Peyer's patch (tissue), 4 donors: ENCODE data around the gene CASKIN2. TPM values are rescaled to one million over a fixed set of nuclear protein-coding genes. Genes with fewer than 3 reads are reported as not detected.

Experiments
- DNase-seq, 3 donors: peaks; one replicate each; pipeline ENCODE4 v3.0.0-alpha.2; 2017 to 2019
- H3K27ac ChIP-seq, 4 donors: fragments of 200-600 bp; sonication (generic); one replicate each; pipeline ENCODE4 v1.5.1; 2016 to 2019
- H3K27me3 ChIP-seq, 2 donors: fragments of 200-600 bp; sonication (generic); one replicate each; pipeline ENCODE4 v1.5.1; 2019
- H3K36me3 ChIP-seq, 3 donors: fragments of 200-600 bp; sonication (generic); one replicate each; pipeline ENCODE4 v1.5.1; 2016 to 2019
- H3K4me1 ChIP-seq, 4 donors: fragments of 200-600 bp; sonication (generic); one replicate each; pipeline ENCODE4 v1.5.1; 2016 to 2019
- H3K4me3 ChIP-seq, 4 donors: fragments of 200-600 bp; sonication (generic); 1 replicate in 3 of 4; 2 replicates in 1 of 4; pipeline ENCODE4 v1.5.1; 2016 to 2019; ENCODE audit warnings: mild to moderate bottlenecking in 1 of 4
- H3K9me3 ChIP-seq, 4 donors: fragments of 200-600 bp; sonication (generic); one replicate each; pipeline ENCODE4 v1.5.1; 2016 to 2019; ENCODE audit warnings: mild to moderate bottlenecking in 1 of 4
- POLR2A ChIP-seq, 2 donors: fragments of 450-650 bp; IDR thresholded peaks; one replicate each; pipeline ENCODE4 v1.5.1; 2017; ENCODE audit warnings: antibody characterized with exemption in 2 of 2, mild to moderate bottlenecking in 2 of 2, moderate library complexity in 2 of 2
- total RNA-seq, 4 donors: library from RNA; depleted of rRNA; stranded (reverse); fragments of >200 nt; gene quantifications; one replicate each; pipeline ENCODE4 v1.1.0, GENCODE V29; 2016
- TF ChIP-seq, protein P1 (sequence below), 6 experiments: fragments of 450-650 bp in 4 of 6; fragments of 200-600 bp in 2 of 6; sonication (generic) in 1 of 6; IDR thresholded peaks; one replicate each; pipeline ENCODE4 v1.5.1; 2017 to 2019; ENCODE audit warnings: antibody characterized with exemption in 6 of 6, mild to moderate bottlenecking in 3 of 6, moderate library complexity in 1 of 6

Gene CASKIN2
- total RNA-seq, 4 donors from 2014 or later: 12.4 to 24.0 (median 17.3) TPM

DNA sequence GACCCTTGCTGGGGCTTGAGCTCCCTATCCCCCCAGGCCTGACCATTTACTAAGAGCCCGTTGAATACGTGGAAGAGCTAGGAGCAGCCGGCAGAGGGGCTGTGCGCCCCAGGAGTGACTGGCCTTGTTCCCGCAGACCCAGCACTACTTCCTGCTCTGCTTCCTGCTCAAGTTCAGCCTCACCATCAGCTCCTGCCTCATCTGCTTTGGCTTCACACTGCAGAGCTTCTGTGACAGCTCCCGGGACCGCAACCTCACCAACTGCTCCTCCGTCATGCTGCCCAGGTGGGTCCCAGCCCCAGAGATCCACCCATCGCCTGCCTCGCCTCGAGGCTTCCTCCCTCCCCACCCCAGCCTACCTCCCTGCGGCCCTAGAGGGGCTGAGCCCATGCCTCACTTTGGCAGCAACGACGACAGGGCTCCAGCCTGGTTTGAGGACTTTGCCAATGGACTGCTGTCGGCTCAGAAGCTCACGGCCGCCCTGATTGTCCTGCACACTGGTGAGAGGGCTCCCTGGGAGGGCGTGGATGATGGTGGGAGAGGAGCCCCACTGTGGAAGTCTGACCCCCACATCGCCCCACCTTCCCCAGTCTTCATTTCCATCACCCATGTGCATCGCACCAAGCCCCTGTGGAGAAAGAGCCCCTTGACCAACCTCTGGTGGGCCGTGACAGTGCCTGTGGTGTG lies 17.2 kb downstream of the CASKIN2 start:
- no peaks in the 10 kb centered on the region for H3K4me1 ChIP-seq
- H3K4me3 ChIP-seq: no peak overlapping the region
- no peaks in the 10 kb centered on the region for H3K27me3 ChIP-seq
- H3K36me3 ChIP-seq: peaks cover 0 to 83% (median 0%) of the 10 kb centered on the region in 3 donors
- peak overlapping the region in 1 of 4 donors; percentile 7 for H3K27ac ChIP-seq
- no peaks in the 10 kb centered on the region for H3K9me3 ChIP-seq
- no peak for DNase-seq
- TF ChIP-seq POLR2A (IDR thresholded peaks at IDR 0.05): no peak
- TF ChIP-seq, protein P1, sequence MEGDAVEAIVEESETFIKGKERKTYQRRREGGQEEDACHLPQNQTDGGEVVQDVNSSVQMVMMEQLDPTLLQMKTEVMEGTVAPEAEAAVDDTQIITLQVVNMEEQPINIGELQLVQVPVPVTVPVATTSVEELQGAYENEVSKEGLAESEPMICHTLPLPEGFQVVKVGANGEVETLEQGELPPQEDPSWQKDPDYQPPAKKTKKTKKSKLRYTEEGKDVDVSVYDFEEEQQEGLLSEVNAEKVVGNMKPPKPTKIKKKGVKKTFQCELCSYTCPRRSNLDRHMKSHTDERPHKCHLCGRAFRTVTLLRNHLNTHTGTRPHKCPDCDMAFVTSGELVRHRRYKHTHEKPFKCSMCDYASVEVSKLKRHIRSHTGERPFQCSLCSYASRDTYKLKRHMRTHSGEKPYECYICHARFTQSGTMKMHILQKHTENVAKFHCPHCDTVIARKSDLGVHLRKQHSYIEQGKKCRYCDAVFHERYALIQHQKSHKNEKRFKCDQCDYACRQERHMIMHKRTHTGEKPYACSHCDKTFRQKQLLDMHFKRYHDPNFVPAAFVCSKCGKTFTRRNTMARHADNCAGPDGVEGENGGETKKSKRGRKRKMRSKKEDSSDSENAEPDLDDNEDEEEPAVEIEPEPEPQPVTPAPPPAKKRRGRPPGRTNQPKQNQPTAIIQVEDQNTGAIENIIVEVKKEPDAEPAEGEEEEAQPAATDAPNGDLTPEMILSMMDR (IDR thresholded peaks at IDR 0.05): no peak

GRCh38 chr17:75496005-75496404 lies 19.3 kb downstream of the CASKIN2 start:
- Histone ChIP-seq H3K4me3 (no peak overlapping the region), H3K27me3 (no peaks in the 10 kb centered on the region), H3K27ac (no peak overlapping the region), H3K9me3 (no peaks in the 10 kb centered on the region), H3K4me1 (peaks cover 0 to under 1% (median 0%) of the 10 kb centered on the region in 4 donors), H3K36me3 (peaks cover 0 to 96% (median 0%) of the 10 kb centered on the region in 3 donors)
- DNase-seq: no peak
- no peak for TF ChIP-seq POLR2A (IDR thresholded peaks at IDR 0.05)
- TF ChIP-seq, protein P1 (IDR thresholded peaks at IDR 0.05): no peak

DNA sequence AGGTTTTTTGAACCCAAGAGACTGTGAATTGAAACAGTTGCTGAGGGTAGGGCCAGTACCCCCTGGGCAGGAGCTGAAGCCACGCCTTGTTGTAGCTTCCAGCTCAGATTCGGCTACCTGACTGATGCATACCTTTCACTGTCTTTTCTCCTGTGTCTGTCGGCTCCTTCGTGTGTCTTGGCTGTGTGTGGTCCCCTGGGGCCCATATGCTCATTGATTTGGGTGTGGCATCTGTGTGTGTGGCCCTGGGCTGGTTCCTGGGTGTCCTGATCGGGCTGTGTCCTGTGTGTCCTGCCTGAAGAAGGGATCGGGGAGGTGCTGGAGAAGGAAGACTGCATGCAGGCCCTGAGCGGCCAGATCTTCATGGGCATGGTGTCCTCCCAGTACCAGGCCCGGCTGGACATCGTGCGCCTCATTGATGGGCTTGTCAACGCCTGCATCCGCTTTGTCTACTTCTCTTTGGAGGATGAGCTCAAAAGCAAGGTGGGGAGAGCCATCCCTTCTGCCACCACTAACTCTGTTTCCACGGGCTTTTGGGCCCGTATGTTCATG lies 20.9 kb downstream of the CASKIN2 start:
- Histone ChIP-seq H3K27me3 (no peaks in the 10 kb centered on the region), H3K36me3 (peaks cover 0 to 87% (median 0%) of the 10 kb centered on the region in 3 donors), H3K9me3 (no peaks in the 10 kb centered on the region), H3K27ac (no peak overlapping the region), H3K4me3 (no peak overlapping the region), H3K4me1 (peaks cover 0 to 17% (median 0%) of the 10 kb centered on the region in 4 donors)
- TF ChIP-seq, protein P1 (IDR thresholded peaks at IDR 0.05): no peak
- no peak for TF ChIP-seq POLR2A (IDR thresholded peaks at IDR 0.05)
- DNase-seq: no peak

- no peak for TF ChIP-seq POLR2A (IDR thresholded peaks at IDR 0.05)
- TF ChIP-seq, protein P1 (IDR thresholded peaks at IDR 0.05): no peak
- no peak for DNase-seq
These were observed 21.7 kb downstream of the CASKIN2 start for GRCh38 chr17:75493476-75494129.

GRCh38 chr17:75492555-75493168 lies 22.7 kb downstream of the CASKIN2 start:
- Histone ChIP-seq H3K27ac (no peak overlapping the region), H3K4me3 (no peak overlapping the region), H3K27me3 (no peaks in the 10 kb centered on the region), H3K36me3 (peaks cover 0 to 70% (median 0%) of the 10 kb centered on the region in 3 donors), H3K9me3 (no peaks in the 10 kb centered on the region), H3K4me1 (peaks cover 0 to 24% (median 5%) of the 10 kb centered on the region in 4 donors)
- no peak for DNase-seq
- TF ChIP-seq POLR2A (IDR thresholded peaks at IDR 0.05): no peak
- TF ChIP-seq, protein P1 (IDR thresholded peaks at IDR 0.05): no peak

More at GRCh38 chr17:75493476-75494129, 21.7 kb downstream of the CASKIN2 start:
- no peaks in the 10 kb centered on the region for H3K9me3 ChIP-seq
- peaks cover 0 to 79% (median 0%) of the 10 kb centered on the region in 3 donors for H3K36me3 ChIP-seq
- H3K27ac ChIP-seq: no peak overlapping the region
- no peak overlapping the region for H3K4me3 ChIP-seq
- H3K27me3 ChIP-seq: no peaks in the 10 kb centered on the region
- peaks cover 0 to 18% (median 0%) of the 10 kb centered on the region in 4 donors for H3K4me1 ChIP-seq
